SKM-1 (cell line): Measurements from ENCODE around the gene PCSK1.
"Not testable (repeated sequence)": the region's sequence is repeated elsewhere in the genome, so short reads cannot be mapped to it uniquely, and the experiment has no call there.

ENCODE experiments used
- DNase-seq: peaks from one replicate; lab custom pipeline; 2025; ENCODE audit not compliant: unreplicated experiment; lab: John Stamatoyannopoulos, UW

PCSK1 gene

GRCh38 chr5:96427824-96428223, 5.2 kb downstream of the PCSK1 start:
- DNase-seq, result no peak

DNA sequence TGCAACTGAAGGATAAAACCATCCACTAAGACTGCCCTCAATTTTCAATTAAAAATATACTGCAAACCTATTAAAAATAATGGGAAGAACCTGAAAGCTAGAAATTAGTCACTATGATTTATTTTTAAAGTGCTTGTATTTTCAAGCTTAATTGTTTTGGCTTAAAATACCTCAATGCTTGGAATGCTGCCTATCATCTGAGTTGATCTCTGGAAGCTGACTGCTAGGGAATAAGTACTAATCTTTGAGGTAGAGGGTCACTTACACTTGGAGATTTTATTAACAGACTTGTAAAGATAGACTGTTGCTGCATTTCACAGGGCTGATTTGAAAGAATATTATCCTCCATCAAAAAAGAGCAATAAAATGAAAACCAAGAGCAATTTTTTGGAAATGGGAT, 6.2 kb downstream of the PCSK1 start:
- DNase-seq, result no peak

GRCh38 chr5:96425443-96425842, 7.6 kb downstream of the PCSK1 start:
- DNase-seq, result no peak

DNA sequence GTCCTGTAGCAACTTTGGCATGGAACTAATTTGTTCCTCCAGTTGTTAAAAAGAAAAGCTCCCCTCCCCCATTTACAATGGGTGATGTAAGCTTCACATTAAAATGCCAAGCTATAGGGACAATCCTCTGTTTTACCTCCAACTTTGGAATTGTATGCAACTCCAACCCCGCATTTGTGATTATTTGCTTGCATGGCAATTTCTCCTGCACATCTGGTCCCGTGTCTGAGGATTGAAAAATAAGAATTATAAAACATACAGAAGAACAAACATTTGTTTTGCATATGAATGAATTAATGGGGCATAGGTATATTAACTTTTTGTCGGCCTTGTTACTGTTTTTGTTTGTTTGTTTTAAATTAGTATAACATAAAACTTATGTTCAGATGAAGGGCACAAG, 17.2 kb downstream of the PCSK1 start:
- DNase-seq, result no peak

DNA sequence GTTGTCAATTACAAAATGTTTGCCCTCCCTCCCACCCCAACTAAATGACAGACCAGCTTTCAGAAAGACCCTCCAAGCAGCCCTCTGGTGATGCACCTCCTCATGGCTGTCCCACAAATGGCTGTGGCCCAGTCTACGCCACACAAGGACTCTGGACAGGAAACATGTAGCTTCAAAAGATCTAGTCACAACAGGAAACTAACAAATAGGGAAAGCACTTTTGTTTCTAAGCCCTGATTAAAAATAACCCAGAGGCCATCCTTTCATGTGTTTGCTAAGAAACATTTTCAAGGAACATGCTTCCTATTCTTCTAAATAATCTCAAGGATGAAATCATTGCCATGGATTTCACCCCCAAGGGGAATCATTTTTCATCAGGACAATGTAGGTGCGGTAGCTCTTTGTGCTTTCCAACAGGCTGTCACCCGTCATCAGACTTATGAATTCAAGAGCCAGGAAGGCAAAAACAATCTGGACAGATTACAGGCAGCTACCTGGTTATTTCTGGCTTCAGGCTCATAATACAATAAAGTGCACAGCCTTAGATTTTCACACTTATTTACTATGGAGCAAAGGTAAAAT, 20.1 kb downstream of the PCSK1 start:
- DNase-seq, result no peak

DNA sequence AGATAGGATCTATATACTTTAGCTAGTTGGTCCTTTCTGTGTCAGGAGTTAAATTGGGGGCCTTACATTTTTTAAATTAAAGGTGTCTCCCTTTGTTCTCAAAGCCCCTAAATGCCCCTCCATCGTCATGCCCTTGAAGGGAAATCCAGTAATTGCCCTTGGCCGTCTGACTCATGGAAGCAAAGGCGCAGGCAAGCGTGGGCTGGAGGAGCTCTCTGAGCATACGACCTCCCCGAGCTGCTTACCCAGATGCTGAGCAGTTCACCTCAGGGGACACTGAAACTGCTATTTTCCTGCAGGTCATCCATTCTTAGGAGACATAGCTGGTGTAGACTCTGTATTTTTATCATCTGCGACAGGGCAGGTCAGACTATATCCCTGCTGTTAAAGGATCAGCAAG, 23.0 kb downstream of the PCSK1 start:
- DNase-seq, result no peak

GRCh38 chr5:96408841-96409538, 24.1 kb downstream of the PCSK1 start:
- DNase-seq, result no peak

- DNase-seq, result no peak
Observed at GRCh38 chr5:96408210-96408777, 24.8 kb downstream of the PCSK1 start.

GRCh38 chr5:96407436-96407835, 25.6 kb downstream of the PCSK1 start:
- no peak for DNase-seq

DNA sequence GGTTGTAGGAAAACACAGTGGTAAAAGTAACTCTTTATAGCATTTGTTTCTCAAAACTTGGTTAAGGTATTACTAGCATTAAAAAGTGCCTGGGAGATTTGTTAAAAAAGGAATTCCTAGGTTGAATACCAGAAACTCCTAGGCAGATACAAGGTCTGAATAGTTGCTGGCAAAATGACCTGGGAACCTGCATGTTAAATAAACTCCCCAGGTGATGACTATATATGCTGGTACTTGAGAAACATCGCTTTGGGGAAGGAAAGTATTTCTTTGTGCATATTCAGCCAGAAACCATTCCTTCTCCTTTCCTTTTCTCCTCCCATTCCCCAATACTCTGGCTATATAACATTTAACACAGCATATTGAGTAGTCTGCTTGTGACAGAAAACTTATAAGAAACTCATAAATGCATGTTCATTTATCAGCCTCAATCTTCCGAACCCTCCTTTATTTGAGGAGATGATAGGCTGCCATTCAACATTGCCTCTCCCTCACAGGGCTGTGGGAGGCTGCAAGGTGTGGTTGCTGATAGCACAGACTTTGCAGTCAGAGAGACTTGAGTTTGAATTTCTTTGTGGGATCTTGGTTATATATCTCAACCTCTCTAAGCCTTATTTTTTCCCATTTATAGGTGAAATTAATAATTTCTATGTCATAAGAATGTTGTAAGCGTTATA, 28.7 kb downstream of the PCSK1 start:
- no peak for DNase-seq

GRCh38 chr5:96402500-96402899, 30.5 kb downstream of the PCSK1 start:
- no peak for DNase-seq

DNA sequence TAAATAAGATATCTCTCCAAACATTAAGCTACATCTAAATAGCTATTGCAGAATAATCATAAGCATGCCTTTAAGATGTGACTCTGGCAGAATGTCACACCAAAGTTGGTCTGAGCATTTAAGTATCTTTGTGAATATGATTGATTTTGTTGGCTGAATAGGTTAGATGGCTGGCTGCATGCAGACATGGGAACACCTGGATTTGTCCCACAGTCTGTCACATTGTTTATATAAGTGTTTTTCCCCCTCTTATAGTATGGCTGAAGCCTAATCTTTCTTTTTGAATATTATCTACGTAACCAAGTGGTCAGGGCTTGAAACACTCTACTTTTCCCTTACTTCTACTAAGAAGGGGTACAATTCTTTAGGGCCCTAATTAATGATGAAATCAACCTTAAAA, 36.2 kb downstream of the PCSK1 start:
- no peak for DNase-seq

- not testable (repeated sequence) for DNase-seq
Observed at GRCh38 chr5:96395295-96395694, 37.8 kb downstream of the PCSK1 start.

- DNase-seq, result no peak
Observed at GRCh38 chr5:96391921-96392320, 41.1 kb downstream of the PCSK1 start.

DNA sequence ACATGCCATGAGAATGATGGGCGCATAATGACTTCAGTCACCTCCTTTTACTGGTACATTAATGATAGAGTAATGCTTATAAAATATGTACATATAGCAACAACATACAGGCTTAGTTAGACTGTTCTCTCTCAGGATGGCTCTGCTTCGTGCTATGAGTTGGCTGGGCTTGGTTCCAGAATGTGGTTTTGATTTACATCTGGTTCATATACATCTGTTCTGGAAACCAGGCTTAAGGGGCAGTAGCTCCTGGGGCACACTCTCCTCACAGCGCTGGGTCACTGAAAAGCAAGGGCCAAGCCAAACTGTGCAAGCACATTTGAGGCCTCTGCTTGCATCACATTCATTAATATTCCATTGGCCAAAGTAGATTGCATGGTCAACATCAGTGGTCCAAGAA, 44.9 kb downstream of the PCSK1 start:
- no peak for DNase-seq

GRCh38 chr5:96387616-96388015, 45.4 kb downstream of the PCSK1 start:
- no peak for DNase-seq

DNA sequence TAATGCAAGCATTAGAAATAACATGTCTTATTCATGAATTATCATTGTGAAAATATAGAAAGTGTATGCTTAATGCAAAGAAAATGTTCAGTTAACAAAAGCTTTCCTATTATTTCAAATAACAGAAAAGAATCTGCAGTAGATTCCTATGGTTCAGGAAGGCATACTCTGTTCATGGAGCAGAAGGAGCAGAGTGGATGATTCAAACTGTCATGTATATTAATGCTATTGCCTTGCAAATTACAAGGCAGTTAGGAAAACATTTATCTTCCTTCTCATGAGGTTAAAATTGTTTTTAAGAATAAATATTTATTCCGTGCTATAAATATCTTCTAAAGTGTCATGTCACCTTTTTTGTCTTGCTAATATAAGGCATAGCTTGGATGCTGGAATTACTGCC, 47.5 kb downstream of the PCSK1 start:
- no peak for DNase-seq

DNA sequence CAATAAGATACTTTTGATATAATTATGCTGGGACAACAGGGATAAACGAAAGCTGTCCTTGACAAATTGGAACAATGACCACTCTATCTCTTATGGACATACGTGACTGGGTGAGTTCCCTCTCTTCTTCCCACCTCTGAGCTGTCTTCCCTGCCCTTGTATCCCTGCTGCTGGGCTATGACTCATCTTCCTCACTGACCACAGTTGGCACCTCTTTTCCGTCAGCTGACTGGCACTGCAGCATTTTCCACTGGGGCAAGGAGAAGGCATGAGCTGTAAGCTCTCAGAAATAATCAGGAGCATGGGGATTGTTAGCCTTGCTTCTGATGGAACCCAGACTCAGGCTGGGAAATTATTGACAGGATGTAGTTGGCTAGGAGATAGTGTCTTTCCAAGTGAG, 48.7 kb downstream of the PCSK1 start:
- DNase-seq, result no peak

- no peak for DNase-seq
Observed at GRCh38 chr5:96381526-96381925, 51.5 kb downstream of the PCSK1 start.

- DNase-seq, result no peak
Observed at GRCh38 chr5:96379896-96380295, 53.2 kb downstream of the PCSK1 start.

GRCh38 chr5:96377597-96377996, 55.5 kb downstream of the PCSK1 start:
- no peak for DNase-seq

- no peak for DNase-seq
Observed at GRCh38 chr5:96377167-96377566, 55.9 kb downstream of the PCSK1 start.
